Heart left ventricle (tissue), 13 donors: ENCODE data around the gene SERPINB8.

Experiments
- POLR2A ChIP-seq, 2 donors: fragments of 450-650 bp; IDR thresholded peaks; one replicate each; pipeline ENCODE4 v1.6.1; 2017; ENCODE audit warnings: antibody characterized with exemption in 2 of 2, mild to moderate bottlenecking in 2 of 2, moderate library complexity in 2 of 2
- TF ChIP-seq, protein P1 (sequence below), 12 donors: fragments of 200-600 bp; sonication (generic) in 4 of 12; IDR thresholded peaks; one replicate each; pipeline versions ENCODE4 v1.5.0 to v1.8.0; 2018 to 2022; ENCODE audit warnings: antibody characterized with exemption in 12 of 12, mild to moderate bottlenecking in 5 of 12
- donor health status: ischemic (EF 13 %, LVEDD 7.1; RV severe dilation, severe dysfunction).
- donor health status: DM: no; HTN: yes; CAD: no.
- donor health status: DM: no; HTN: no; CAD: no.
- donor health status: ischemic (EF 25% LVEDD 6.9; RV normal size, moderate dysfunction).
- donor health status: ischemic (EF 25% LVEDD 5.7; RV mildly dilated, moderate dysfunction).
- donor health status: ischemic (EF 35%, LVEDD 5.7; RV mildly dilated, moderate dysfunction).
- donor health status: nonischemic (EF 11% LVEDD 7.7; RV severe dilation, severe dysfunction).
- donor health status: DM: yes; HTN: yes; CAD: no.
- donor health status: PGD.
- donor health status: ischemic (EF 29% LVEDD 5.4; RV normal size, mild dysfunction).
- donor health status: nonischemic (EF 23%, LVEDD 6.1; RV moderate dilation, normal function).

- TF ChIP-seq, protein P1, sequence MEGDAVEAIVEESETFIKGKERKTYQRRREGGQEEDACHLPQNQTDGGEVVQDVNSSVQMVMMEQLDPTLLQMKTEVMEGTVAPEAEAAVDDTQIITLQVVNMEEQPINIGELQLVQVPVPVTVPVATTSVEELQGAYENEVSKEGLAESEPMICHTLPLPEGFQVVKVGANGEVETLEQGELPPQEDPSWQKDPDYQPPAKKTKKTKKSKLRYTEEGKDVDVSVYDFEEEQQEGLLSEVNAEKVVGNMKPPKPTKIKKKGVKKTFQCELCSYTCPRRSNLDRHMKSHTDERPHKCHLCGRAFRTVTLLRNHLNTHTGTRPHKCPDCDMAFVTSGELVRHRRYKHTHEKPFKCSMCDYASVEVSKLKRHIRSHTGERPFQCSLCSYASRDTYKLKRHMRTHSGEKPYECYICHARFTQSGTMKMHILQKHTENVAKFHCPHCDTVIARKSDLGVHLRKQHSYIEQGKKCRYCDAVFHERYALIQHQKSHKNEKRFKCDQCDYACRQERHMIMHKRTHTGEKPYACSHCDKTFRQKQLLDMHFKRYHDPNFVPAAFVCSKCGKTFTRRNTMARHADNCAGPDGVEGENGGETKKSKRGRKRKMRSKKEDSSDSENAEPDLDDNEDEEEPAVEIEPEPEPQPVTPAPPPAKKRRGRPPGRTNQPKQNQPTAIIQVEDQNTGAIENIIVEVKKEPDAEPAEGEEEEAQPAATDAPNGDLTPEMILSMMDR (IDR thresholded peaks at IDR 0.05), result no peak
- TF ChIP-seq POLR2A (IDR thresholded peaks at IDR 0.05), result no peak
These were observed 10.1 kb downstream of the SERPINB8 start for GRCh38 chr18:63980027-63980426.
